GM12872 (cell line): Measurements from ENCODE around the gene CAAP1.

Experiments used
- TF ChIP-seq, protein P1 (sequence below): IDR thresholded peaks from 3 replicates; pipeline ENCODE4 v1.5.1; 2011; ENCODE audit warnings: low read depth, mild to moderate bottlenecking, low read length, moderate library complexity; ENCODE audit not compliant: insufficient read depth

CAAP1 gene

DNA sequence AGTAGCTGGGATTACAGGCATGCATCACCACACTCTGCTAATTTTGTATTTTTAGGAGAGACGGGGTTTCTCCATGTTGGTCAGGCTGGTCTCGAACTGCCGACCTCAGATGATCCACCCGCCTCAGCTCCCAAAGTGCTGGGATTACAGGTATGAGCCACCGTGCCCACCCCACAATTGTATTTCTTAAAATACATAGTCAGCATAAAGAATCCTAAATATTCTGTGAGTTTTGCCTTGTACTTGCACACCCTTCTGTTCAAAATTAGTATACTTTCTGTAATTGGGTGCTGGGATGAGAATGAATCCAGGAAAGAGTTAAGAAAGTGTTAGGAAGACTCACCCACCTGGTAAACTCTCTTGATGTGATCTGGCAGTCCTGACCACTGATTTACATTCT lies 101.3 kb downstream of the CAAP1 start:
- TF ChIP-seq, protein P1, sequence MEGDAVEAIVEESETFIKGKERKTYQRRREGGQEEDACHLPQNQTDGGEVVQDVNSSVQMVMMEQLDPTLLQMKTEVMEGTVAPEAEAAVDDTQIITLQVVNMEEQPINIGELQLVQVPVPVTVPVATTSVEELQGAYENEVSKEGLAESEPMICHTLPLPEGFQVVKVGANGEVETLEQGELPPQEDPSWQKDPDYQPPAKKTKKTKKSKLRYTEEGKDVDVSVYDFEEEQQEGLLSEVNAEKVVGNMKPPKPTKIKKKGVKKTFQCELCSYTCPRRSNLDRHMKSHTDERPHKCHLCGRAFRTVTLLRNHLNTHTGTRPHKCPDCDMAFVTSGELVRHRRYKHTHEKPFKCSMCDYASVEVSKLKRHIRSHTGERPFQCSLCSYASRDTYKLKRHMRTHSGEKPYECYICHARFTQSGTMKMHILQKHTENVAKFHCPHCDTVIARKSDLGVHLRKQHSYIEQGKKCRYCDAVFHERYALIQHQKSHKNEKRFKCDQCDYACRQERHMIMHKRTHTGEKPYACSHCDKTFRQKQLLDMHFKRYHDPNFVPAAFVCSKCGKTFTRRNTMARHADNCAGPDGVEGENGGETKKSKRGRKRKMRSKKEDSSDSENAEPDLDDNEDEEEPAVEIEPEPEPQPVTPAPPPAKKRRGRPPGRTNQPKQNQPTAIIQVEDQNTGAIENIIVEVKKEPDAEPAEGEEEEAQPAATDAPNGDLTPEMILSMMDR, result no peak
